Measurements from ENCODE around the gene GPR108. TPM values are rescaled to one million over a fixed set of nuclear protein-coding genes. Genes with fewer than 3 reads are reported as not detected.
A peak's percentile ranks its signal among the peaks of the same experiment; 100 is the strongest.

The GPR108 gene
- total RNA-seq, 3 donors from 2014 or later (not counting 1 experiment from before 2014, with no cell fraction given): 66.1 to 78.0 (median 76.9) TPM

- H3K27ac ChIP-seq (ENCODE audit: low read length): no peak overlapping the region
Measured at GRCh38 chr19:6733338-6734095, 3.9 kb downstream of the GPR108 start.

GRCh38 chr19:6732803-6733337 lies 4.5 kb downstream of the GPR108 start:
- TF ChIP-seq CTCF (IDR thresholded peaks at IDR 0.05): no peak
- H3K27ac Mint-ChIP-seq: no peak overlapping the region
- peaks cover 29% of the 10 kb centered on the region for H3K4me1 ChIP-seq (ENCODE audit: control insufficient read depth, insufficient read depth, low read length)
- no peak overlapping the region for H3K27ac ChIP-seq (ENCODE audit: low read length)
- peaks cover 27% of the 10 kb centered on the region for H3K36me3 ChIP-seq (ENCODE audit: control insufficient read depth, insufficient read depth, low read length)
- no peaks in the 10 kb centered on the region for H3K27me3 ChIP-seq (ENCODE audit: control insufficient read depth, insufficient read depth, low read length)
- intact Hi-C loops (cut with micrococcal nuclease): no loop called here
- H3K4me1 Mint-ChIP-seq: peaks cover 15 to 24% of the 10 kb centered on the region in 2 donors
- H3K4me3 Mint-ChIP-seq: no peak overlapping the region
- H3K36me3 Mint-ChIP-seq: no peaks in the 10 kb centered on the region
- 92% methylated on average over 21 of the region's 21 CpGs for WGBS (ENCODE audit: insufficient coverage)
- no peak overlapping the region for H3K4me3 ChIP-seq (ENCODE audit: low read length)
- ATAC-seq (no peak), DNase-seq (no peak)
- no peaks in the 10 kb centered on the region for H3K9me3 Mint-ChIP-seq
- H3K27me3 Mint-ChIP-seq (ENCODE audit: low read depth in 2 of 2): no peaks in the 10 kb centered on the region
- H3K9me3 ChIP-seq (ENCODE audit: control insufficient read depth, insufficient read depth, low read length): no peaks in the 10 kb centered on the region

More at GRCh38 chr19:6733338-6734095, 3.9 kb downstream of the GPR108 start:
- TF ChIP-seq CTCF (IDR thresholded peaks at IDR 0.05): no peak
- WGBS (ENCODE audit: insufficient coverage): 98% methylated on average over 29 of the region's 29 CpGs
- Mint-ChIP-seq H3K27me3 (ENCODE audit: low read depth in 2 of 2) (no peaks in the 10 kb centered on the region), H3K36me3 (no peaks in the 10 kb centered on the region), H3K4me1 (peaks cover 21 to 26% of the 10 kb centered on the region in 2 donors), H3K9me3 (no peaks in the 10 kb centered on the region), H3K4me3 (no peak overlapping the region), H3K27ac (no peak overlapping the region)
- H3K4me1 ChIP-seq (ENCODE audit: control insufficient read depth, insufficient read depth, low read length): peaks cover 31% of the 10 kb centered on the region
- ATAC-seq (no peak), DNase-seq (peak in 1 of 2 donors; percentile 33)
- H3K27me3 ChIP-seq (ENCODE audit: control insufficient read depth, insufficient read depth, low read length): no peaks in the 10 kb centered on the region
- H3K36me3 ChIP-seq (ENCODE audit: control insufficient read depth, insufficient read depth, low read length): peaks cover 27% of the 10 kb centered on the region
- no peaks in the 10 kb centered on the region for H3K9me3 ChIP-seq (ENCODE audit: control insufficient read depth, insufficient read depth, low read length)
- intact Hi-C loops (cut with micrococcal nuclease): no loop called here
- no peak overlapping the region for H3K4me3 ChIP-seq (ENCODE audit: low read length)

DNA sequence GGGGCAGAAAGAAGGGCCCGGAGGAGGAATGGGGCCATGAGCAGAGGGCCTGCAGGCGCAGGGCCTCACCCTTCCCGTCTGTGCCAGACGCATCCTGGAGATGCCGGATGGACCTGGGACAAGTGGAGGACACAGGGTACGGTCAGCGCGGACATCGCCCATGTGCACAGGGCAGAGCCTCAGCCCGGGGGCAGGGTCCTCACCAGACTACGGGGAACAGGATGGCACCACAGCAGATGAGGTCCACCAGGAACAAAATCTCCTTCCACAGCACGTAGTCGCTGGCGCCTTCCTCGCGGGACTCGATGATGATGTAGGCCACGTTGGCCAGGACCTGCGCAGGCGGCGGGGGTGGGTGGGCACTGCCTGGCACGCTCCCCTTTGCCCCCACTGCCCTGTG lies 5.6 kb downstream of the GPR108 start:
- 91% methylated on average over 22 of the region's 22 CpGs for WGBS (ENCODE audit: insufficient coverage)

More for the DNA sequence above, 5.6 kb downstream of the GPR108 start:
- Mint-ChIP-seq H3K27me3 (ENCODE audit: low read depth in 2 of 2) (no peaks in the 10 kb centered on the region), H3K4me1 (peaks cover 10 to 17% of the 10 kb centered on the region in 2 donors), H3K36me3 (no peaks in the 10 kb centered on the region), H3K9me3 (no peaks in the 10 kb centered on the region), H3K27ac (no peak overlapping the region), H3K4me3 (no peak overlapping the region)
- Histone ChIP-seq H3K4me3 (ENCODE audit: low read length) (no peak overlapping the region), H3K27me3 (ENCODE audit: control insufficient read depth, insufficient read depth, low read length) (no peaks in the 10 kb centered on the region), H3K27ac (ENCODE audit: low read length) (no peak overlapping the region), H3K4me1 (ENCODE audit: control insufficient read depth, insufficient read depth, low read length) (peaks cover 24% of the 10 kb centered on the region), H3K9me3 (ENCODE audit: control insufficient read depth, insufficient read depth, low read length) (no peaks in the 10 kb centered on the region), H3K36me3 (ENCODE audit: control insufficient read depth, insufficient read depth, low read length) (peaks cover 27% of the 10 kb centered on the region)
- DNase-seq (no peak), ATAC-seq (no peak)
- no peak for TF ChIP-seq CTCF (IDR thresholded peaks at IDR 0.05)
- intact Hi-C loops (cut with micrococcal nuclease): no loop called here

Data from natural killer cell (primary cell).